ENCODE results near the gene CDC5L.
"Not testable (repeated sequence)": the region's sequence is repeated elsewhere in the genome, so short reads cannot be mapped to it uniquely, and the experiment has no call there.

Gene CDC5L

DNA sequence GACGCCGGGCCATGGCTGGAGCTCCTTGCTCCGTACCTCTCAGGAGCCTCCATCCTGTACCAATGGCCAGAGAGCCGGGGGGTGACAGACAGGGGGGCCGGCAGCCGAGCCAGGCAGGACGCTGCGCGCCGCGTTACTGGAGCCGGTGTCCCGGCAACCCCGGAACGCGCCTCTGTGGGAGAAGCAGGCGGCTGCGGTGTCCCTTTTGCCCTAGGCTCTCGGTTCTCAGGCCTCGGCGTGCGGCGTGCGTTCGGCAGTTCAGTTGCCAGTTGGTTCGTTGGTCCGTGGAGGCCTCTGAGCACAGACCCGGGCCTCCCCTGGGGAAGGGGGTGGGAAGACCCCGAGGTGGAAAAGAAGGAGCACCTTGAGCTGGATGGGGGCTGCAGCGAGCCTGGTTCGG lies 45.0 kb upstream of the CDC5L start, which contains the start of gene SPATS1:
TSS of gene SPATS1 (plus strand) at position 162 of the 400 bp plus-strand sequence. CDS start 446 bp downstream, outside the sequence.
- Histone ChIP-seq H3K9ac (ENCODE audit: low read depth, low read length, poor library complexity, severe bottlenecking) (no peak within 1 kb of the TSS), H3K9me3 (ENCODE audit: insufficient read depth, low read depth, low read length) (no peaks in the 10 kb centered on the region), H3K9me2 (replicated peaks; ENCODE audit: low read depth, low read length) (no peaks in the 10 kb centered on the region), H3F3A (ENCODE audit: low read depth) (no peaks in the 10 kb centered on the region), H3K27me3 (ENCODE audit: insufficient read depth, low read length, poor library complexity, severe bottlenecking) (peaks cover 5% of the 10 kb centered on the region), H3K4me1 (ENCODE audit: insufficient read depth, low read length, poor library complexity, severe bottlenecking) (no peaks in the 10 kb centered on the region), H3K4me2 (ENCODE audit: low read depth, low read length, poor library complexity, severe bottlenecking) (no peak within 1 kb of the TSS), H2AFZ (ENCODE audit: low read length) (no peak within 1 kb of the TSS), H3K4me3 (ENCODE audit: low read length, poor library complexity, severe bottlenecking) (no peak within 1 kb of the TSS), H4K20me1 (ENCODE audit: insufficient read depth, low read length, poor library complexity, severe bottlenecking) (no peaks in the 10 kb centered on the region), H3K36me3 (ENCODE audit: insufficient read depth, low read length) (no peaks in the 10 kb centered on the region), H3K79me2 (ENCODE audit: insufficient read depth, low read length) (no peaks in the 10 kb centered on the region)
- TF ChIP-seq, protein P1, sequence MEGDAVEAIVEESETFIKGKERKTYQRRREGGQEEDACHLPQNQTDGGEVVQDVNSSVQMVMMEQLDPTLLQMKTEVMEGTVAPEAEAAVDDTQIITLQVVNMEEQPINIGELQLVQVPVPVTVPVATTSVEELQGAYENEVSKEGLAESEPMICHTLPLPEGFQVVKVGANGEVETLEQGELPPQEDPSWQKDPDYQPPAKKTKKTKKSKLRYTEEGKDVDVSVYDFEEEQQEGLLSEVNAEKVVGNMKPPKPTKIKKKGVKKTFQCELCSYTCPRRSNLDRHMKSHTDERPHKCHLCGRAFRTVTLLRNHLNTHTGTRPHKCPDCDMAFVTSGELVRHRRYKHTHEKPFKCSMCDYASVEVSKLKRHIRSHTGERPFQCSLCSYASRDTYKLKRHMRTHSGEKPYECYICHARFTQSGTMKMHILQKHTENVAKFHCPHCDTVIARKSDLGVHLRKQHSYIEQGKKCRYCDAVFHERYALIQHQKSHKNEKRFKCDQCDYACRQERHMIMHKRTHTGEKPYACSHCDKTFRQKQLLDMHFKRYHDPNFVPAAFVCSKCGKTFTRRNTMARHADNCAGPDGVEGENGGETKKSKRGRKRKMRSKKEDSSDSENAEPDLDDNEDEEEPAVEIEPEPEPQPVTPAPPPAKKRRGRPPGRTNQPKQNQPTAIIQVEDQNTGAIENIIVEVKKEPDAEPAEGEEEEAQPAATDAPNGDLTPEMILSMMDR (conservative IDR thresholded peaks at IDR 0.05; ENCODE audit: low read length) = no peak
- TF ChIP-seq EZH2phosphoT487 (IDR thresholded peaks at IDR 0.05; ENCODE audit: borderline replicate concordance) = no peak

DNA sequence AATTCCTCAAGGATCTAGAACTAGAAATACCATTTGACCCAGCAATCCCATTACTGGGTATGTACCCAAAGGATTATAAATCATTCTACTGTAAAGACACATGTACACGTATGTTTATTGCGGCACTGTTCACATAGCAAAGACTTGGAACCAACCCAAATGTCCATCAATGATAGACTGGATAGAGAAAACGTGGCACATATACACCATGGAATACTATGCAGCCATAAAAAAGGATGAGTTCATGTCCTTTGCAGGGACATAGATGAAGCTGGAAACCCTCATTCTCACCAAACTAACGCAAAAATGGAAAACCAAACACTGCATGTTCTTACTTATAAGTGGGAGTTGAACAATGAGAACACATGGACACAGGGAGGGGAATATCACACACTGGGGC lies 40.7 kb upstream of the CDC5L start:
- not testable (repeated sequence) for H3F3A ChIP-seq (ENCODE audit: low read depth); H3K27me3 ChIP-seq (ENCODE audit: insufficient read depth, low read length, poor library complexity, severe bottlenecking); H3K79me2 ChIP-seq (ENCODE audit: insufficient read depth, low read length); H2AFZ ChIP-seq (ENCODE audit: low read length); H3K36me3 ChIP-seq (ENCODE audit: insufficient read depth, low read length); H3K9ac ChIP-seq (ENCODE audit: low read depth, low read length, poor library complexity, severe bottlenecking); H3K9me2 ChIP-seq (replicated peaks; ENCODE audit: low read depth, low read length); H4K20me1 ChIP-seq (ENCODE audit: insufficient read depth, low read length, poor library complexity, severe bottlenecking); H3K4me3 ChIP-seq (ENCODE audit: low read length, poor library complexity, severe bottlenecking); H3K4me2 ChIP-seq (ENCODE audit: low read depth, low read length, poor library complexity, severe bottlenecking); H3K4me1 ChIP-seq (ENCODE audit: insufficient read depth, low read length, poor library complexity, severe bottlenecking); H3K9me3 ChIP-seq (ENCODE audit: insufficient read depth, low read depth, low read length)

DNA sequence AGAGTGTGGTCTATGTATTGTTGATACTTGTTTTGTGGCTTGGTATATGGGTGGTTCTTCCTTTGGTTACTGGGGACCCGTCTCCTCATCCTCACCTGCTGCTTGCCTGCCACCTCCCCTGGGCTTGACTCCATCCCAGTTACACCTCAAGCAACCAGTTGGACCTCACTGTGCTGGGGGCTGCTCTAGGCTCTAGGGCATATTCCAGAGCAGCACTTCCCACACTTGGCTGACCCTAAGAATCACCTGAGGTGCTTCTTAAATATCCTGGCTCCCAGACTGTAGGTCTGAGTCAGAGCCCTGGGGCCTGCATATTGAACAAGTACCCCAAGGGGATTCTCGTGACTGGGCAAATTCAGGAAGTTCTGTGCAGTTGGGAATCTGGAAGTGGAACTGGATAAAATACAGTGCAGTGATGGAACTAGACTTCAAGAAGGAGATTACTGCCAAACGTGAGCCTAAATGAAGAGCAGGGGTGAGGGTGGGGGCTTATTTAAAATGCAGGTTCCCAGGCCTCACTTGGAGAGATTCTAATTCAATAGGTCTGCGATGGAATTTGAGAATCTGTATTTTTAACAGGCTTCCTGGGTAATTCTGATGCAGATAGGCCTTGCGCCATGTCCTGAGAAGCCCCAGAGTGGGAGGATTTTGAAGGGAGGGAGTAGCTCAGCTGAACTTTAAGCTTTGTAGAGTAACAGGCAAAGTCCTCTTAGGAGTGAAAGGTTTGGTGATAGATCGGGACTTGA lies 37.4 kb upstream of the CDC5L start:
- H3K4me1 ChIP-seq (ENCODE audit: insufficient read depth, low read length, poor library complexity, severe bottlenecking) = no peaks in the 10 kb centered on the region
- no peaks in the 10 kb centered on the region for H3F3A ChIP-seq (ENCODE audit: low read depth)
- no peak overlapping the region for H3K9ac ChIP-seq (ENCODE audit: low read depth, low read length, poor library complexity, severe bottlenecking)
- H3K4me2 ChIP-seq (ENCODE audit: low read depth, low read length, poor library complexity, severe bottlenecking) = no peak overlapping the region
- no peaks in the 10 kb centered on the region for H3K27me3 ChIP-seq (ENCODE audit: insufficient read depth, low read length, poor library complexity, severe bottlenecking)
- no peaks in the 10 kb centered on the region for H4K20me1 ChIP-seq (ENCODE audit: insufficient read depth, low read length, poor library complexity, severe bottlenecking)
- no peaks in the 10 kb centered on the region for H3K9me2 ChIP-seq (replicated peaks; ENCODE audit: low read depth, low read length)
- H3K36me3 ChIP-seq (ENCODE audit: insufficient read depth, low read length) = no peaks in the 10 kb centered on the region
- no peak overlapping the region for H3K4me3 ChIP-seq (ENCODE audit: low read length, poor library complexity, severe bottlenecking)
- H2AFZ ChIP-seq (ENCODE audit: low read length) = no peak overlapping the region
- no peaks in the 10 kb centered on the region for H3K9me3 ChIP-seq (ENCODE audit: insufficient read depth, low read depth, low read length)
- no peak for TF ChIP-seq EZH2phosphoT487 (IDR thresholded peaks at IDR 0.05; ENCODE audit: borderline replicate concordance)
- TF ChIP-seq, protein P1 (conservative IDR thresholded peaks at IDR 0.05; ENCODE audit: low read length) = no peak
- no peaks in the 10 kb centered on the region for H3K79me2 ChIP-seq (ENCODE audit: insufficient read depth, low read length)

DNA sequence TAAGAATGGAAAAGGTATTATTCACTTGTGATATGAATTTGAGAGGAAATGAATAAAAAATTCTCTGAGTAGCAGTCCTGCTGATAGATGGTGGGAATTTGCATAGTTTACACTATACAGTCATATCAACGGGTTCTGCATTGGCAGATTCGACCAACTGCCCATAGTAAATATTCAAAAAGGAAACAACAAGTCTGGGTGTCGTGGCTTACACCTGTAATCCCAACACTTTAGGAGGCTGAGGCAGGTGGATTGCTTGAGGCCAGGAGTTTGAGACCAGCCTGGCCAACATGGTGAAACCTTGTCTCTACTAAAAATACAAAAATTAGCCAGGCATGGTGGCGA lies 36.9 kb upstream of the CDC5L start:
- H3K9ac ChIP-seq (ENCODE audit: low read depth, low read length, poor library complexity, severe bottlenecking); H3K9me3 ChIP-seq (ENCODE audit: insufficient read depth, low read depth, low read length); H3K9me2 ChIP-seq (replicated peaks; ENCODE audit: low read depth, low read length); H3K79me2 ChIP-seq (ENCODE audit: insufficient read depth, low read length); H3K36me3 ChIP-seq (ENCODE audit: insufficient read depth, low read length); H3K4me1 ChIP-seq (ENCODE audit: insufficient read depth, low read length, poor library complexity, severe bottlenecking); H4K20me1 ChIP-seq (ENCODE audit: insufficient read depth, low read length, poor library complexity, severe bottlenecking); H3K27me3 ChIP-seq (ENCODE audit: insufficient read depth, low read length, poor library complexity, severe bottlenecking); H3K4me3 ChIP-seq (ENCODE audit: low read length, poor library complexity, severe bottlenecking); H3F3A ChIP-seq (ENCODE audit: low read depth); H2AFZ ChIP-seq (ENCODE audit: low read length); H3K4me2 ChIP-seq (ENCODE audit: low read depth, low read length, poor library complexity, severe bottlenecking): not testable (repeated sequence)
